Gastroesophageal sphincter (tissue), 4 donors: ENCODE measurements around the gene PPP1R2C. TPM values are rescaled to one million over a fixed set of nuclear protein-coding genes. Genes with fewer than 3 reads are reported as not detected.

ENCODE experiments used
- ATAC-seq: fragments of 150-250 bp; one replicate; pipeline ENCODE4 v1.9.1; 2016; ENCODE audit warnings: mild to moderate bottlenecking, moderate library complexity
- H3K27ac ChIP-seq, 4 donors: fragments of 200-600 bp; sonication (generic) in 3 of 4; 1 replicate in 3 of 4; 2 replicates in 1 of 4; pipeline ENCODE4 v1.5.1; 2016 to 2019
- H3K27me3 ChIP-seq: fragments of 200-600 bp; sonication (generic); one replicate; pipeline ENCODE4 v1.5.1; 2019
- H3K36me3 ChIP-seq, 2 donors: fragments of 200-600 bp; sonication (generic); one replicate each; pipeline ENCODE4 v1.5.1; 2019; ENCODE audit warnings: control low read depth in 1 of 2
- H3K4me1 ChIP-seq, 3 donors: fragments of 200-600 bp; sonication (generic); 1 replicate in 2 of 3; 2 replicates in 1 of 3; pipeline ENCODE4 v1.5.1; 2016 to 2019; ENCODE audit warnings: control low read depth in 2 of 3
- H3K4me3 ChIP-seq, 2 donors: fragments of 200-600 bp; sonication (generic); one replicate each; pipeline ENCODE4 v1.5.1; 2019; ENCODE audit warnings: mild to moderate bottlenecking in 1 of 2, moderate library complexity in 1 of 2
- H3K9me3 ChIP-seq, 3 donors: fragments of 200-600 bp; sonication (generic); one replicate each; pipeline ENCODE4 v1.5.1; 2017 to 2019; ENCODE audit warnings: control low read depth in 2 of 3
- CTCF ChIP-seq, 4 experiments: fragments of 200-600 bp in 2 of 4; fragments of 450-650 bp in 2 of 4; sonication (generic) in 1 of 4; IDR thresholded peaks; one replicate each; pipeline ENCODE4 v1.5.1; 2017 to 2019; ENCODE audit warnings: antibody characterized with exemption in 4 of 4, mild to moderate bottlenecking in 2 of 4, moderate library complexity in 2 of 4
- EP300 ChIP-seq: sonication (generic); formaldehyde crosslinking; IDR thresholded peaks from one replicate; pipeline ENCODE4 v1.6.1; 2017; ENCODE audit warnings: antibody characterized with exemption, mild to moderate bottlenecking
- POLR2A ChIP-seq, 2 donors: fragments of 450-650 bp; IDR thresholded peaks; one replicate each; pipeline ENCODE4 v1.6.1; 2017; ENCODE audit warnings: antibody characterized with exemption in 2 of 2, mild to moderate bottlenecking in 2 of 2, moderate library complexity in 1 of 2
- POLR2AphosphoS5 ChIP-seq: sonication (generic); formaldehyde crosslinking; IDR thresholded peaks from one replicate; pipeline ENCODE4 v1.6.1; 2017; ENCODE audit warnings: antibody characterized with exemption
- WGBS, 2 donors: methylation state at CpG; one replicate each; pipeline ENCODE4 v1.1.5; 2018; ENCODE audit warnings: low coverage in 1 of 2; 5-methylcytosine and 5-hydroxymethylcytosine counted together
- total RNA-seq, 4 donors: library from RNA; depleted of rRNA; stranded (reverse); fragments of >200 nt; gene quantifications; one replicate each; pipeline ENCODE4 v1.1.0, GENCODE V29; 2016

PPP1R2C gene
- total RNA-seq, 4 donors from 2014 or later = not detected

DNA sequence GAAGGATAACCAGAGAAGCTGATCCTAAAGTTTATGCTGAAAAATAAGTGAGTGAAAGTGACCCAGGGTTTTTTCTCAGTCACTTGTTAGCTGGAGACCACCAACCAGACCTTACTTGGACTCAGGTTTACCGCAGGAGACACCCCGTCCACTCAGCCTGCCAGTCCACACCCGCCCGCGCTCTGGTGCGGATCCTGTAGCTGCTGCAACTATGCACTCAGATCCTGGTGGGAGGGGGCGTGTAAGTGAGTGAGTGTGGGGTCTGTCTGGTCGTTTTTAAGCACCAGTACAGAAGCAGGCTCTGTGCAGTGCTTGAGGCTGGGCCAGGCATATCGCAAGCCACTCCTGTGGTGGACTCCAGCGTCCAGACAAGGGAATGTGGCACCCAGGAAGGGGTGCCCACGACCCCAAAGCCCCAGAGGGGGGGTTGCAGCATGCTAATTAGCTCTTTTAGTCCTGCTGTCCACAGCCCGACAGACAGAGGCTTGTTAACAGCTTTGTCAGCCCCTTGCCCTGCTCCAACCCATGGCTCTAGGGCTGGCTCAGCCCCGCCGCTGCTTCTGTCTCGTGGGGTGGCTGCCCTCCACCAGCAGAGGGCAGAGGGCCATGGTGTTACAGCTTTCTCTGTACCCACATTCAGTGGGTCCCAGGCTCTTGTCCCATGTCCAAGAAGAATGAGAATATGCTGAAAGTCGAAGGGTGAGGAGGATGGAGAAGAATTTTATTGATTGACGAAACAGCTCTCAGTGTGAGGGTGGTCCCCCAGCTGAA is 40.4 kb upstream of the PPP1R2C start:
- no peaks in the 10 kb centered on the region for H3K36me3 ChIP-seq
- H3K4me3 ChIP-seq = no peak overlapping the region
- WGBS, 2 donors = 83% methylated on average over 6 of the region's 17 CpGs; no CpG with 5 or more reads in 1 of the 2 donors
- no peak for ATAC-seq
- H3K27ac ChIP-seq = no peak overlapping the region
- H3K27me3 ChIP-seq = no peaks in the 10 kb centered on the region
- no peaks in the 10 kb centered on the region for H3K4me1 ChIP-seq
- H3K9me3 ChIP-seq = no peaks in the 10 kb centered on the region
- TF ChIP-seq CTCF (IDR thresholded peaks at IDR 0.05) = no peak
- TF ChIP-seq POLR2AphosphoS5 = no peak
- no peak for TF ChIP-seq POLR2A (IDR thresholded peaks at IDR 0.05)
- TF ChIP-seq EP300 = no peak

- ATAC-seq = no peak
- WGBS, 2 donors = 40% methylated on average over 1 of the region's 2 CpGs; no CpG with 5 or more reads in 1 of the 2 donors
These were observed 31.6 kb upstream of the PPP1R2C start for GRCh38 chrX:42809569-42809968.

GRCh38 chrX:42807393-42807792 is 29.4 kb upstream of the PPP1R2C start:
- no peak for ATAC-seq
- no peaks in the 10 kb centered on the region for H3K4me1 ChIP-seq
- H3K9me3 ChIP-seq = no peaks in the 10 kb centered on the region
- TF ChIP-seq POLR2A (IDR thresholded peaks at IDR 0.05) (no peak), POLR2AphosphoS5 (no peak), EP300 (no peak), CTCF (IDR thresholded peaks at IDR 0.05) (no peak)
- H3K4me3 ChIP-seq = no peak overlapping the region
- H3K36me3 ChIP-seq = no peaks in the 10 kb centered on the region
- WGBS, 2 donors = 93 to 100% methylated on average over 1 of the region's 1 CpG
- H3K27ac ChIP-seq = no peak overlapping the region
- H3K27me3 ChIP-seq = no peaks in the 10 kb centered on the region

More at GRCh38 chrX:42809569-42809968, 31.6 kb upstream of the PPP1R2C start:
- no peak for TF ChIP-seq EP300
- Histone ChIP-seq H3K27ac (no peak overlapping the region), H3K36me3 (no peaks in the 10 kb centered on the region), H3K4me1 (no peaks in the 10 kb centered on the region), H3K27me3 (no peaks in the 10 kb centered on the region), H3K9me3 (no peaks in the 10 kb centered on the region), H3K4me3 (no peak overlapping the region)

- WGBS, 2 donors = 17 to 53% methylated on average over 2 of the region's 2 CpGs
- Histone ChIP-seq H3K4me3 (no peak overlapping the region), H3K9me3 (no peaks in the 10 kb centered on the region), H3K36me3 (no peaks in the 10 kb centered on the region), H3K4me1 (no peaks in the 10 kb centered on the region), H3K27me3 (no peaks in the 10 kb centered on the region), H3K27ac (no peak overlapping the region)
- no peak for ATAC-seq
- TF ChIP-seq EP300 (no peak), POLR2AphosphoS5 (no peak), CTCF (IDR thresholded peaks at IDR 0.05) (no peak), POLR2A (IDR thresholded peaks at IDR 0.05) (no peak)
These were observed 26.6 kb upstream of the PPP1R2C start for GRCh38 chrX:42804524-42804923.

DNA sequence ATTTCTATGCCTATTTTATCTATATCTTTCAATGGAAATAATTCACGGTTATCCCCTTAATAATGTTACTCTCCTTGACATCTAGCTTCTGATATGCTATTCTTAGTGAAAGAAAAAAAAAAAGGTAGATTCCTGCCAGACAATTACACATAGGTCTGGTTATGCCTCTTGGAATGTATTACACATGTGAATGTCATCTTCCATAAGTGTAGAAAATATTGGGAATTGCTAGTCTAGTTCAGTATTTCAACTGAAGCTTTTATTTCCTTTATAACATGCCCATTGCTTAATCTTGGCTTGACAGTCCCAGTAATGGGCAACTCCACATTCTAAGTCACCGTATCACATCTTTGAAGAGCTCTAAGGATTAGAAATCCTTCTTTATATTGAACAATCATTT is 25.4 kb upstream of the PPP1R2C start:
- ATAC-seq = no peak
- Histone ChIP-seq H3K36me3 (no peaks in the 10 kb centered on the region), H3K27me3 (no peaks in the 10 kb centered on the region), H3K4me1 (no peaks in the 10 kb centered on the region), H3K27ac (no peak overlapping the region), H3K9me3 (no peaks in the 10 kb centered on the region), H3K4me3 (no peak overlapping the region)
- 50 to 80% methylated on average over 2 of the region's 2 CpGs for WGBS, 2 donors
- no peak for TF ChIP-seq EP300
- no peak for TF ChIP-seq CTCF (IDR thresholded peaks at IDR 0.05)
- no peak for TF ChIP-seq POLR2A (IDR thresholded peaks at IDR 0.05)
- TF ChIP-seq POLR2AphosphoS5 = no peak
